Adrenal gland (tissue), 12 donors: ENCODE results near the gene GP1BA. TPM values are rescaled to one million over a fixed set of nuclear protein-coding genes. Genes with fewer than 3 reads are reported as not detected.

Source experiments
- DNase-seq, 7 donors: peaks; one replicate each; pipeline ENCODE4 v3.0.0-alpha.2; 2019 to 2020
- H3K27ac ChIP-seq, 5 donors: fragments of 200-600 bp; sonication (generic) in 4 of 5; 1 replicate in 3 of 5; 2 replicates in 2 of 5; pipeline versions ENCODE4 v1.5.1 to v1.8.0; 2016 to 2020; ENCODE audit warnings: mild to moderate bottlenecking in 1 of 5
- H3K27me3 ChIP-seq: fragments of 200-600 bp; 2 replicates; pipeline ENCODE4 v1.8.0; 2021
- H3K36me3 ChIP-seq, 2 donors: fragments of 200-600 bp; replicated peaks in 1 of 2; 1 replicate in 1 of 2; 2 replicates in 1 of 2; pipeline versions ENCODE4 v1.5.1 to v1.8.0; 2018 to 2022
- H3K4me1 ChIP-seq, 2 donors: fragments of 200-600 bp; replicated peaks in 1 of 2; 1 replicate in 1 of 2; 2 replicates in 1 of 2; pipeline versions ENCODE4 v1.5.1 to v1.8.0; 2018 to 2021
- H3K4me3 ChIP-seq, 4 donors: fragments of 200-600 bp; sonication (generic) in 3 of 4; one replicate each; pipeline ENCODE4 v1.5.1; 2016 to 2018
- H3K9me3 ChIP-seq, 3 donors: fragments of 200-600 bp; sonication (generic) in 1 of 3; replicated peaks in 1 of 3; 1 replicate in 2 of 3; 2 replicates in 1 of 3; pipeline versions ENCODE4 v1.5.1 to v1.8.0; 2016 to 2021
- CTCF ChIP-seq, 6 experiments: fragments of 450-650 bp in 4 of 6; fragments of 200-600 bp in 2 of 6; sonication (generic) in 1 of 6; IDR thresholded peaks; 1 replicate in 5 of 6; 2 replicates in 1 of 6; pipeline versions ENCODE4 v1.5.1 to v1.8.0; 2016 to 2021; ENCODE audit warnings: antibody characterized with exemption in 6 of 6, mild to moderate bottlenecking in 2 of 6, moderate library complexity in 1 of 6
- POLR2A ChIP-seq, 2 donors: fragments of 450-650 bp; IDR thresholded peaks; one replicate each; pipeline ENCODE4 v1.6.1; 2017; ENCODE audit warnings: antibody characterized with exemption in 2 of 2, mild to moderate bottlenecking in 2 of 2, moderate library complexity in 1 of 2
- WGBS, 4 donors: extraction: QIAGEN DNeasy Blood & Tissue Kit in 2 of 4; methylation state at CpG; one replicate each; pipeline versions ENCODE4 v1.1.5 to v1.1.7; 2013 to 2017; 5-methylcytosine and 5-hydroxymethylcytosine counted together
- intact Hi-C, 2 donors: fragments of 100-400 bp; cut with DNase I; formaldehyde crosslinking; loops; one replicate each; pipeline versions ENCODE4 v1.14.1 to v1.15.0; 2022 to 2023
- polyA plus RNA-seq, 3 donors: library from polyadenylated mRNA; stranded (reverse); fragments of 200-250 nt in 2 of 3; fragments of 350-450 nt in 1 of 3; fragmentation: Illumina TruSeq in 1 of 3; extraction: RNeasy Lipid Tissue Mini Kit (QIAGEN cat#74804) in 1 of 3; gene quantifications; one replicate each; pipeline ENCODE4 v1.2.3, GENCODE V29; 2013 to 2014
- total RNA-seq, 9 donors: library from RNA; depleted of rRNA in 4 of 9; stranded (reverse); fragments of >200 nt in 4 of 9; fragments of 120-200 nt in 1 of 9; fragmentation: NEBNext Ultra II Directional in 1 of 9; extraction: Animal tissue kit (Norgen Biotek cat#: 25700) in 1 of 9; gene quantifications; one replicate each; pipeline versions ENCODE4 v1.1.0 to v1.2.4, GENCODE V29; 2013 to 2023
- donor health status: healthy with polysubstance abuse.
- donor health status: Bipolar disorder and iron deficiency.
- donor health status: DM: yes; HTN: yes; CAD: no.
- donor health status: DM: no; HTN: no; CAD: no.
- donor health status: DM: no; HTN: no; CAD: no.
- donor health status: DM: yes; HTN: yes; CAD: no.

The GP1BA gene
- total and polyA plus RNA-seq, 12 donors: 0.08 to 0.17 TPM; not detected in 10

- Histone ChIP-seq H3K4me1 (peaks cover 0 to under 1% of the 10 kb centered on the region in 2 donors), H3K27ac (no peak overlapping the region), H3K27me3 (no peaks in the 10 kb centered on the region), H3K4me3 (no peak overlapping the region), H3K36me3 (no peaks in the 10 kb centered on the region), H3K9me3 (no peaks in the 10 kb centered on the region)
- no peak for TF ChIP-seq POLR2A (IDR thresholded peaks at IDR 0.05)
- no peak for TF ChIP-seq CTCF (IDR thresholded peaks at IDR 0.05)
- 91 to 96% (median 94%) methylated on average over 18 of the region's 18 CpGs for WGBS, 4 donors
- intact Hi-C loops: no loop called here
- DNase-seq: no peak
These were observed 3.2 kb upstream of the GP1BA start for GRCh38 chr17:4928881-4929280.

GRCh38 chr17:4932756-4933155 is 679 bp downstream of the GP1BA start:
- TF ChIP-seq POLR2A (IDR thresholded peaks at IDR 0.05): no peak
- no peak for TF ChIP-seq CTCF (IDR thresholded peaks at IDR 0.05)
- intact Hi-C loops: loop anchor here in 1 of 2 donors (10.0 kb wide), 1 partner anchor 52 kb away; the partner anchor contains the start of gene CAMTA2
- WGBS, 4 donors: 85 to 100% (median 89%) methylated on average over 3 to 12 of the region's 12 CpGs

GRCh38 chr17:4933646-4934045 is 1.6 kb downstream of the GP1BA start:
- Histone ChIP-seq H3K4me1 (peaks cover under 1 to 14% of the 10 kb centered on the region in 2 donors), H3K4me3 (no peak overlapping the region), H3K9me3 (no peaks in the 10 kb centered on the region), H3K36me3 (peaks cover 0 to 12% of the 10 kb centered on the region in 2 donors), H3K27ac (no peak overlapping the region), H3K27me3 (no peaks in the 10 kb centered on the region)
- intact Hi-C loops: loop anchor here in 1 of 2 donors (10.0 kb wide), 1 partner anchor 51 kb away; the partner anchor contains the start of gene CAMTA2
- TF ChIP-seq CTCF (IDR thresholded peaks at IDR 0.05): no peak
- TF ChIP-seq POLR2A (IDR thresholded peaks at IDR 0.05): no peak
- DNase-seq: no peak
- WGBS, 4 donors: 76 to 87% (median 78%) methylated on average over 7 to 16 of the region's 16 CpGs

More at GRCh38 chr17:4932756-4933155, 679 bp downstream of the GP1BA start:
- no peak overlapping the region for H3K4me3 ChIP-seq
- H3K27me3 ChIP-seq: no peaks in the 10 kb centered on the region
- no peak overlapping the region for H3K27ac ChIP-seq
- DNase-seq: no peak
- H3K36me3 ChIP-seq: peaks cover 0 to 8% of the 10 kb centered on the region in 2 donors
- peaks cover 0 to 7% of the 10 kb centered on the region in 2 donors for H3K4me1 ChIP-seq
- no peaks in the 10 kb centered on the region for H3K9me3 ChIP-seq

- peak in 1 of 7 donors; percentile 21 for DNase-seq
- 18 to 36% (median 25%) methylated on average over 11 to 14 of the region's 14 CpGs for WGBS, 4 donors
- Histone ChIP-seq H3K4me1 (peaks cover 8 to 21% of the 10 kb centered on the region in 2 donors), H3K36me3 (peaks cover 0 to 12% of the 10 kb centered on the region in 2 donors), H3K9me3 (no peaks in the 10 kb centered on the region), H3K27me3 (no peaks in the 10 kb centered on the region), H3K4me3 (no peak overlapping the region), H3K27ac (no peak overlapping the region)
- TF ChIP-seq CTCF (IDR thresholded peaks at IDR 0.05) (peak in 1 of 6 experiments; percentile 34), POLR2A (IDR thresholded peaks at IDR 0.05) (no peak)
- intact Hi-C loops: loop anchor here in 1 of 2 donors (10.0 kb wide), 1 partner anchor 50 kb away; the partner anchor contains the start of gene CAMTA2
These were observed 2.3 kb downstream of the GP1BA start for GRCh38 chr17:4934173-4934979.
